HTERT RPE-1 (cell line): Measurements from ENCODE around the gene NAV2.

ENCODE experiments used
- in situ Hi-C: fragments of 300-500 bp; cut with MboI; formaldehyde crosslinking; loops from 4 replicates; pipeline ENCODE4 v1.14.3; 2020; ENCODE audit warnings: low sequenced_read_pairs

The NAV2 gene

DNA sequence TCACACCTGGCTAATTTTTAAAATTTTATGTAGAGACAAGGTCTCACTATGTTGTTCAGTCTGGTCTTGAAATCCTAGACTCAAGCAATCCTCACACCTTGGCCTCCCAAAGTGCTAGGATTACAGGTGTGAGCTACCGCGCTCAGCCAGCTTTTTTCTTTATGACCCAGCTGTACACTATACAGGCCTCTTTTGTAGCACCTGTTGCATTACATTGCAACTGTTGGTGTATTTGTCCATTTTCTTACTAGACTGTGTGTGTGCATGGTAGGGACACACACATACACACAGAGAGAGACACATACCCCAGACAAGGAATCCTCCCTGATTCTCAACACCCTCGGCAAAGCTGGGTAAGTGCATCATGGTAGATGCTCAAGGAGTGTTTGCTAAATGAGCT, 61.7 kb downstream of the NAV2 start:
- in situ Hi-C loops: no loop called here

DNA sequence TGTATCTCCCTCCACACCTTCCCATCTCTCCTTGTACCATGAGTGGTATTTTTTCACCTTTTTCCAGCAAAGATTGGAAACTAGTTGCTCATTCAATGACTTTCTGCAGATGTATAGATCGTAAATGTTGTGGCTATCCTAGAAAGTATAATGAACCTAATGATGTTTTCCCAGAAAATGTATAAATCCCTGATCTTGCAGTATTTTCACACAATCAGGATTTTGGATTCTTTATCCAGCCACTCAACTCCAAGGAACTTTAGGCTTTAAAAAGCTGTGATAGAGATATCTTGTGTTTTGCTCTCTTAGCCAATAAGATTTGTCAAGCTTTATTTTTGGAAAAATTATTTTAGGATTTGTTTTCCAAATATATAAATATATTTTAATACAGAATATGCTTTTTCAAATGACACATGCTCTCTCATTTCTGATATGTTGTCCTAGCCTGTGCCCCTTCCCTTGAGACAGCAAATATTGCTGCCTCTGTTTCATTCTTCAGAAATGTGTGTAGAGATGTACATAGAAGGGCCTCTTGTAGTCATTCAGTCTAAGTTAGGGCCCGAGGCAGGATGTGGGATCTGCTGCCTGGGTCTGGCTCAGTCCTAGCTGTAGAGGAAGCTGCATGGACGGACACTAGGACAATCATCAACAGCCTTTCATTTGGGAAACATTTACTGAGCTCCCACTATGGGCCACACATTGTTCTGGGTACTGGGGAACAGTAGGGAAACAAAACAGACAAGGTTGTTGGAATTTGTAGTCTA, 62.4 kb downstream of the NAV2 start:
- in situ Hi-C loops: no loop called here

DNA sequence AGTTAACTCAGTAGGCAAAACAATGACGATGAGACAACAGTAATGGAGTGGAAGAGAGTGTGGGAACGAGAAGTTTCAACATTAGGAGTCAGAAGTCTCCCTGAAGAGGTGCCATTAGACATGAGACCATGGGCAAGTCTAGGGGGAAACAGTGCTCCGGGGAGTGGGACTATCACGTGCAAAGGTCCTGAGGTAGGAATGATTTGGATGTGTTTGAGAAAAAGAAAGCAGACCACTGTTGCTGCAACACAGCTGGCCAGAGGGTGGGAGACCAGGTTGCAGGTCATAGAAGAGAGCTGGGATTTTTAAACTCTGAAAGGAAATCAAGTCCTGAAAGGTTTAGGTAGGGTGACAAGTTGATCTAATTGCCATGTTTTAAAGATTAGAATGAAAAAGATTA, 63.0 kb downstream of the NAV2 start:
- in situ Hi-C loops: no loop called here

DNA sequence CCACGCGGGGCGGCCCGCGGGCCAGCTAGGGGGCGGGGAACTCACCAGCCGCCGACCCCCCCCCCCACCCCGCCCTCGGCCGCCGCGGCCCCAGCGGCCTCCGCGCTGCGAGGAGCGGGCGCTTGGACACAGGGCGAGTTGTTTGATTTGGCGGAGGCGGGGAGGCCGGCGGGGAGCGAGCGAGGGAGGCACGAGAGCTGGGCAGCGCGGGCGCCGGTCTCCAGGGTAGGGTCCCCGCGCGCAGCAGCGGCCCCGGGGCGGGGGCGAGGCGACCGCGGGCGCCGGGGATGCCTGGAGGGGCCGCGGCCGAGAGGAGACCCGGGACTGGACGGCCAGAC, 64.4 kb downstream of the NAV2 start:
- in situ Hi-C loops: no loop called here

DNA sequence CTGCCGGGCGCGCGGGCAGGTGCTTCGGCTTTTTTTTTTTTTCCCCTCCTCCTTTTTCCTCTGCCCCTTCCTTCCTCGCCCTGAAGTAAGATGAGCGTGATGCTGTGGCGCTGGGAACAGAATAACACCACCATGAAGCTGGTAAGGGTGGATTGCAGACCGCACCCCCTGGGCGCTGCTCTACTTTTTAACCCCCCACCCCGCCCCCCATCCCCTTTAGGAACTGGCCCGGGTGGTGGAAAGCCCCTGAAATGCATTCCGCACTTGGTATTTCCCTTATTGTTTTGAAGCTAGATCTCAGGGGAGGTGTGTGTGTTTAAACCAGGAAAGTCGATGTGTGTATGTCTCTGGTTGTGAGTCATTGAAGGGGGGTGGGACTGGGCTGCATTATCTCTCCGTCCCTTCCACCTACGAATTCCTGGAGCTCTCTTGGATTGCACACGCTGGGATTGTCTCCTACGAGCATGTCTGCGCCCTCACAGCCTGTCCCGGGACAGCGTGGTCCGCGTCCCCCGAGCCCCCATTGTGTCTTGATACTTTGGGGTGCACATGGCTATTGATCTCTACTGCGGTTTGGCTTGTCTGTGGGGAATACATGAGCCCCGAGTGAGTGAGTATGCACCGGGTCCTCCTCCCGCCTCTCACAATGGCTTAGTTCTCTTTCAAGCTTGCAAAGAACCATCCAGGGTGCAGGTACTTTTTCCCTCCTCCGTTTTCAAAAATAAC, 64.9 kb downstream of the NAV2 start:
- in situ Hi-C loops: no loop called here

DNA sequence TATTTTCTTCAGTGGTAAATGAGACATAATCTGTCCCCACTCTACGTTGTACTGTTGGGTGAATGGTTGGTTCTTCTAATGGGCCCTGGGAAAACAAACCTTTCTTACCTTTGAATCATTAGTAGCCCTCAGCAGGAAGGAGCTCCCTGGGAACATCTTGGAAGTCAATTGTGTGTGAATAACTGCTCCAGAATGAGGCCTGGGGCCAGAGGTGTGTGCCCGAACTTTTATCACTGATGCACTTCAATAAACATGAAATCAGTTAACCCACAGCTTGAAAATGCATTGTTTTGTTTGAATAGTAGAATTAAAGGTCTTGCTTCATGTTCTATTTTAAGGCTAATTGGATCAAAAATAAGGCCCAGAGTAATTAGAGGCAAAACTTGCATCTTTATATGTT, 67.1 kb downstream of the NAV2 start:
- in situ Hi-C loops: no loop called here

DNA sequence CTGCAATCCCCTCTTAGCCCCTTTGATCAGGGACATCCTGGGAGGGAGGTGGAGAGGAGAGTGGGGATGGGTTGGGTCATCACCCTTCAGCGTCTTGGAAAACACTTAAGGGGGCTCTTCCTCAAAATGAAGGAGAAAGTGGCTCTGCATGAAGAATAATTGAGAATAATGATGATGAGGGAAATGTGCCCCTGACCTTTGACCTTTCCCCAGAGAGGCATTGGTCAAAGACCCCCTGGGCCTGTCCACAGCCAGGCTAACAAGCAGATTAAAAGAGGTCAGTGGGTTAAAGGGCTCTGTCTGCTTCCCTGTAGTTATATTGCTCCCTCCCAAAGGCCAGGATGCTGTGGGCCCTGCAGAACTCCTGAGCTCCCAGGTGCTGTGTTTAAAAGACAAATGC, 68.7 kb downstream of the NAV2 start:
- in situ Hi-C loops: no loop called here

DNA sequence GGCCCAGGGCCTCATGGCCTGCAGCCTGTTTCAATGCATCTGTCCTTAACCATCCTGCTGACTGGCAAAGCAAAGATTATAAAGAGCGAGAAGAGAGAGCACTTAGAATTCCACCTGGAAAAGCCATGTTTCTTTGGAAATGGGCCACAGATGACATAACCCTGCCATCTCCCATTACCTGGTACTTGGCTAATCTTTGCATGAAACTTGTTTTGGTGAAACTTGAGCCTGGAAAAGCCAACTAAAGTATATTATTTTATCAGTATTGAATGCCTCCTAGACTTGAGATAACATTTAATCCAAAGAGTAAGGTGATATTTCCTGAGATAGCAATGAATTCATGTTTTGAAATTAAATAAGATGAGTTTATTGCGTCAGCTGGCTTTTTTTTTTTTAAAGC, 72.6 kb downstream of the NAV2 start:
- in situ Hi-C loops: no loop called here

DNA sequence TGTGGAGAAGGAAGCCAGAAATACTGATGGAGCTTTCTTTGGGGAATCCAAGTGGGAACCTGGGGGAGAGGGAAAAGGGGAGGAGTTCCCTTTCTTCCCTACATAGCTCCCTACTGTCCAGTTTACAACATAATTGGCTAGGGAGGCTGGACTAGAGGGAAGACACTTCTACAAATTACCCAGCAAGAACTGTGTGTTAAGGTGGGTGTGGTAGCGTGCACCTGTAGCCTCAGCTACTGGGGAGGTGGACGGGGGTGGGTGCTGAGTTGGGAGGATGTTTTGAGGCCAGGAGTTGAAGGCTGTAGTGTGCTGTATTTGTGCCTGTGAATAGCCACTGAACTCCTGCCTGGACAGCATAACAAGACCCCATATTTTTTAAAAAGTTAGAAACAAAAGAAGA, 74.0 kb downstream of the NAV2 start:
- in situ Hi-C loops: no loop called here

DNA sequence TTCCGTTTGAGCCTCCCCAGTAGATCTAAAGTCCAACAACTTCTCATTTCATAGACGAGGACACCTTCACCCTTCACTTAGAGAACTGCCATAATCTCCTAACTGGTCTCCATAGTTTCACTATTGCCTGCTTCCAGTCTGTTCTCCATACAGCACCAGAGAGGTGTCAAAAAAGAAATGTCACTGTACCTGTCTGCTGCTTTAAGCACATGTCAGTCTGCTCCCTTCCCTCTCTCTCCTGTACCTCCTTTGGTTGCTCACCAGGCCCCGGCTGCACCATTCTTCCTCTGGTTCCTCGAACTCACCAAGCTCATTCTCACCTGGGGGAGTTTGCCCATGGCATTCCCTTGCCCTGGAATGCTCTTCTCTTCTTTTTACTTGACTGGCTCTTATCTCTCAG, 75.8 kb downstream of the NAV2 start:
- in situ Hi-C loops: no loop called here

DNA sequence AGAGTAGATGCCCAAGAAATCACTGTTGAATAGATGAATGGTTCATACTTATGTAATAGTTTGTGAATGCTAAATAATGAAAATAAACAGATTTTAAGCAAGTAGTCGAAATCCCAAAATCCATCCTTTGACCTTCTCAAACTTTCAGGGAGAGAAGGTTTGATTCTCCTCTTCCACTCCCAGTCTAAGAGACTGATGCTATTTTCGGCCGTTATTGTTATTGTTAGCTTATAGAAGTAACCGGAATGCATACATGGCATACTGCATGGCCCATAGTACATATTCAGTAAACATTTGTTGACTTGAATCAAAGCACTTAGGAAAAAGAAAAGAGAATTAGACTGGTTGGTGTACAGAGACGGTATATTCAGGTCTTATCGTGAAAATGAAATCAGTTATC, 76.6 kb downstream of the NAV2 start:
- in situ Hi-C loops: no loop called here

DNA sequence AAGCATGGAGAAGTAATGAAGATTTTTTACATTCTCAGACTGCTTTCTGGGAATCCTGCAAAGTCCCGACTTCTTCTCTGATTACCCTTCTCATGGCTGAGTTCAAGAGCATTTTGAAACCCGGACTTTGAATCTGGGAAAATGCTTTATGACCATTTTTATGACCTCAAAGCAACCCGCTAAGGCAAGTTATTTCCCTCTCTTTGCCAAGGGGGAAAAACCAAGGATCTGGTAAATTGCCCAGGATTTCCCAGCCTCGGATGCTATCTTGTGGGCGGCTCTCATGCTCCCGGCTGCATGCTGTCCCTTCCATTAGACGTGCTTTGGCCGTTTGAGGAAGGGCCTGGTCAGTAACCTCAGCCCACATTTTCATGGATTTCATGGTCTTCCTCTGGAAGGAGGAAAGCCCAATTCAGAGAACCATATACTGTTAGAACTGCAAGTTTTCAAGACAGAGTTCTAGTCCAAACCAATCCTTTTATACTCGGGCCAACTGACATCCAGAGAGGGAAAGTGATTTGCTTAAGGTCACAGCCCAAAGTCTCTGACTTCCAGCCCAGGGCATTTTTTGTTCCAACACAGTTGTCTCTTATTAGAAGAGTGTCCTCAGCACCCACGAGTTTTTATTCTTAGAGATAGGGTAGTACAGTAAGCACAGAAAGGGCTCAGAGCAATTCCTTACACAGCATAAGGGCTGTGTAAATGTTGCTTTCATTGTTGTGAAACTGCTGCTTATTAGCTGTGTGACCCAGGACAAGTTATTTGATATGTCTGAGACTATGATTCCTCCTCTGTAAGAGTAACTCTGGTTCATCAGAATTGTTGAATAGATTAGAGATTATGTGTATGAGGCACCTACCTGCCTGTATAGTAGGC, 77.4 kb downstream of the NAV2 start:
- in situ Hi-C loops: no loop called here

DNA sequence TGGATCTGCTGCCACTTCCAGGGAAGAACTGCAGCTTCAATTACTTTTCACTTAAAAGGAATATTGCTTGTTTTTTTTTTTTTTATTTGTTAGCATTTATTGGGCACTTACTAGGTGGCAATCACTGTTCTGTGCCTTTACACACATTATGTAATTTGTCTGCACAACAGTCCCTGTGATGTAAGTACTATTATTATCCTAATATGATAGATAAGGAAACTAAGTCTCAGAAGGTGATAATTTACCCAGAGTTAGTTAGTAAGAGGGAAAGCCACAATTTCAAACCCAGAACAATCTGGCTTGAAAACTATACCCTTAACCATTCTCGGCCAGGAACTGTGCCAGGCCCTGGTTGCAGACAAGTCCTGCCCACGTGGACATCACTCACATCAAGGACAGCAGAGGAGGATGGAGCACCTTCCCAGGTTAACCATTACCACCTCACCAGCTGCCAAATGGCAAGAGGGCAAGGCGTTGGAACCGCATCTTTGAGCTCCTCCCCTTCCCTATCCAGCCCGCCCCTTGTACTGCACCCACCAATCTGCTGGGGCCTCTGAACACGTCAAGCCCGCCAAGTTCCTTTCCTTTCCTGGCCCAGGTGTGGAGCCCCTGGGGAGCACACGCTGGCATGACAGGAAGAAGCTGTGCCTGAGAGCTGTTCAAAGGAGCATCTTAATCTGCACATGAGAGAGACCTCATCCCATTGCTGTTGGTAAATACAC, 78.4 kb downstream of the NAV2 start:
- in situ Hi-C loops: no loop called here

DNA sequence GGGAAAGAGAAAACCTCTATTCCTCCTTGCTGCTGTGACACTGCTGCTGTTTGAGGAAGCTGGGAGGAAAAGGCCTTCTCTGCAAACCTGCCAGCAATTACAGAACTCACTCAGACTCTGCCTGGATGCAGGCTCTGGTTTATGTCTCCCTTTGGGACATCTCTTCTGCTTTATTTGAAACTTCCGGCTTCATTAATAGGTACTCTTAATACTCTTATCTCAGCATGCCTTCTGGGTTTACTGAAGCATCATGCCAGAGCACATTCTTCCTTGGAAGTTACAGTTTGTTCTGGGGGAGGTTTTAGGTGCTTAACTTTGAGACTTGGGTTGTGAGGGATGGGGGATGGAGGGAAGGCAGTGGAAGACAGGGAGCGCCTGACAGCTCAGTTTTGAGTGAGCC, 79.9 kb downstream of the NAV2 start:
- in situ Hi-C loops: no loop called here

DNA sequence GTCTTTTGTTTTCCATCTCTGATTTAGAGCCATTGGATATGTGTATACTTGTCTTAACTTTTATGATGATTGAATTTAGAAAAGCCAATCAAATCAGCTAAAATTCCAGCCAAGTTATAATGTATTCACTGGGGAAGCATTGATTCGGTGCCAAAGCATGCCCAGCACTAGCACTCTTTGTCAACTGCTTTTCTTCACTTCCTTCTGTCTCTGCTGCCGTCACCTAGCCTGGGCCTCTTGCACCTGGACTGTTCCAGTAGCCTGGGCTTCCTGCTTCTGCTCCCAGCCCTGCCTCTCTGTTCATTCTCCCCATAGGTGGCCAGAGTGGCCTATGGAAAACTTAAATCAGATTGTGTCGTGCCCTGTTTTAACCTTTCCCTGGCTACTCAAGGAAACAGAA, 80.7 kb downstream of the NAV2 start:
- in situ Hi-C loops: no loop called here

DNA sequence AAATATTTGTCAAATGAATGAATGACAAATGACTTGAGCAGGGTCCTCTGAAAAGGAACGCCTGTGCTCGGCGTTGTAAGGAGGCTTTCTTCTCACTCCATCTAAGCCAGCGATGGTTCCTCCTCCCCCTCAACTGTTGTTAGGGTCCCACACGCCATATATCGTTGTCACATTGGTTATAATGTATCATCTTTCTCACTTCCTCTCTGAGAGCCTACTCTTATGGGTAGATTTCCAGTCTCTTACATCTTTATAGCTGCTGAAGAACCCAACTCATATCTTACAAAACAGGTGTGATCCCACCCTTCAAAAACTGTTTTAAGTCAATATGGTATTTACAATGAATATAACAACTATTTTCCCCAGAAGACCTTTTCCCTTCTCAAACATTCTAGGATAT, 81.5 kb downstream of the NAV2 start:
- in situ Hi-C loops: no loop called here

DNA sequence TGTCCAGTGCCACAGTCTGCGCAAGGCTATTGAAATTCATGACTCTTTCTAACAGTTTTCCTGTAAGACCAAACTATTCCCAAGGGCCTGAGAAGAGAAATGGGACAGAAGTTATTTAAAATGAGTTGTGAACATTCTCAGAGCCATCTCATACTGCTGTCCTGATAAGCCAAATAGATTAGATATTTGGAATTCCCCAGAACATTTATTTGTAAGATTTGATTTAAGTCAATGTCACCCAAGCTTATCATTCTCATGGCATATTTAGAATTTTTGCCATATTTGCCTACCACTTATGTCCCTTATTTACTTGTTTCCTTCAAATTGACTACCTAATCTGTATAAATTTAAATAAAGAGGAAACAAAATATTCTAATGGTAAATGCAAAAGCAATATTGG, 82.4 kb downstream of the NAV2 start:
- in situ Hi-C loops: no loop called here

DNA sequence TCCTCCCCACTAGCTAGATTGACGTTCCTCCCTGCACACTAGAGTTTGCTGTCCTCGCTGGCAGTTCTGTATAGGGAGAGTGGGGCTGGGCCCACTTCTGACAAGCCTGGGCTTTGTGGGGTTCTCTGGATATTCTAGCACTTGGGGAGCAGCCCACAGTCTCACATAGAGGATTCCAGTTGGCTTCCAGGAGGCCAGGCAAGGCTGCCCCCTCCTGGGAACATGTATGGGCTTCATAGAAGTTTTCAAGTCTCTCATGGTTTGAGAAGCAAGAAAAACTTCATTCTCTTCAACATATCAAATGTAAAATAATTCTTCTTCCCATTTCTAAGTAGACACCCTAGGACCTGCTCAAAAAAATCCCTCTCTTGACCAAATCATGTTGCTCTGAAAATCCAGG, 87.5 kb downstream of the NAV2 start:
- in situ Hi-C loops: no loop called here

DNA sequence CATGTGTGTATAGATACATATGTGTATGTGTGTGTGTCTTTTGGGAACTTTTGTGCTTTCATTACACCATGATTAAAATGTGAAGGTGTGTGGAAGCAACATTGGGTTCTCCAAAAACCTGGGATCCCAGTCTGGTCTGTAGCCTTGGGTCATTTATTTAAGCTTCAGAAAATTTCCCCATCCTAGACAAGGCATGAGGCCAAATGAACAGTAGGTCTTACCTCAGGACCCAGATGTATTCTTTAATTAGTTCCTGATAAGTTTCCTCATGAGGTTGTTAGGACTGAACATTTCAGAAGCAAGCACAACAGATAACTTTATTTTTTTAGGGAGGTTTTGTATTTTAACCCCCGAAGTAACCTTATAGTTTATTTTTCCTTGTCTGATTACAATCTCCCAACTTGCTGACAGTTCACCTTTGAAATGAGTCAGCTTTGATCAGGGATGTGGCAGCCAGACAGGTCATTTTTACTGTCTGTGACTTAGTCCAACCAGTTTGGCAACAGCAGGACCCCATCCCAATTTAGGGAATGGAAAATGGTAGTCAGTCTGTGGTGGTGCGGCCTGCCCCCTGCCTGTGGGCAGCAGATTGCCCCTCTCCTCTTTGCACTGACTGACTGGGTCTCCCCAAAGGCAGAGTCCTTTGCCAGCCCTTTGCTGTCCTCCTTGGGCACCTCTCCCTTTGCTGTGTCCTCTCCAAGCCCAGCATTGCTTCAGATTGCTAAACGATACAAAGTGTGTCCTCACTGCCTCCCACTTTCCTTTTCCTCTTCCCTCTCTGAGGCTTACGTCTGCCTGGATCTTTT, 88.3 kb downstream of the NAV2 start:
- in situ Hi-C loops: no loop called here

DNA sequence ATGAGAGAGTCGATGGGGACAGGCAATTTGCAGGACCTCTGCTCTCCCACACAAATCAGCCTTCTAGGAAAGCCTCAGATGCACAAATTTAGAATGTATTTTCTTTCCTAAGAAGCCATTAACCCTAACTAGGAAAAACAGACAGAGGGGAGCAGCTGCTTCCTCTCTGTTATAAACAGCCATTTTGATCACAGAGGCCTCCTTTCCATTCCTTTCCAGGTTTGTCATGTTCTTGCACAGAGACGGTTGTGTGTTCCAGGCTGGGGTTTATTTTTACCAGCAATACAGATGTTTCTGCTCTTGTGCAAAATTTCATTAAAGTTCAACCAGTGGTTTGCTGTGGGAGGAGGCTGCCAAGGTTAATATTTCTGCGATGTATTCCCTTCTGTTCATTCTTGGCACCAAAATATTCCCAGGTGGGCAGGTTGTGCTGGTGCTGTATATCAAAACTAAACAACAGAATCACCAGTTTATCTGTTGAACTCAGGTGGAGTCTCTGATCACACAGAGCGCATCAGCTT, 90.2 kb downstream of the NAV2 start:
- in situ Hi-C loops: no loop called here
